Activated CD4-positive, CD25-positive, alpha-beta regulatory T cell treated with anti-CD3 and anti-CD28 coated beads, Interleukin-2, amount 50 U/mL, for 24 hours (primary cell): ENCODE results near the gene RSPH6A.

Source experiments
- ATAC-seq, 2 donors: fragments of 150-1000 bp; cut with Tn5 transposase; one replicate each; pipeline ENCODE4 v1.10.0; 2021; ENCODE audit warnings: mild to moderate bottlenecking in 1 of 2, moderate library complexity in 1 of 2

RSPH6A gene

DNA sequence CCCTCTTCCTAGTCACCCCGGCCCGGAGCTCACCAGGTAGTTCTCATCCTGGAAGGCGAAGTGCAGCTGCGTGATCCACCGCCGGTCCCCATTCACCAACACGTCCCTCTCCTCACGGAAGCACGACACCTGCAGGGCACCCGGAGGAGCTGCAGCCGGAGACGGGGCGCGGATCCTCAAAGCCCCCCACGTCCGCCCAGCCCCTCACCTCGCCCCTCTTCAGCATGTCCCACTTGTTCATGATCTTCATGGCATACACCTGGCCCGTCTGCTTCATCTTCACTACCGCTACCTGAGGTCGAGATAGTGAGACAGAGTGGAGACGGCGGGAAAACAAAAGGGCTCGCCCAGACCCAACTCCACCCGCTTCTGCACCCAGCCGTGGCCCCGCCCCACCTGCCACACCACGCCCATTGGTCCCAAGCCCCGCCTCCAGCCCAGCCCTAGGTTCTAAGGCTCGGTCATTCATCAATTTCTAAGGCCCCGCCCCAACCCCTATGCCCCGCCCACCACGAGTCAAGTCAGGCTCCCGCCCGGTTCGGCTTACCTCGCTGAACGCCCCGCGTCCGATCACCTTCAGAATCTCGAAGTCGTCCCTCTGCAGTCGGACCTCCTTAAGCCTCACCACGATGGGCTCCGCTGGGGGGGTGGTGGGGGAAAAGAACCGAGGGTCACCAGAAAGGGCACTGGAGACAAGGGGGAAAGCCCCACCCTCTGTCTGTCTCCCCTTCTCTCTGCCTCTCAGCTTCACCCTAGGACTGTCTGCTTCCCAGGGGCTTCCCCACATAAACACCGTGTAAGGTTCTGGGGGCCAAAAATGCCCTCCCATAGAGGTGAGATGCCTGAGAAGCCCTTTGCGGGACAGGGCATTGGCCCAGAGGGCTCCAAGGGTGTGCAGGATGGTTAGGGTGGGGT, 35.6 kb downstream of the RSPH6A start:
- ATAC-seq = peak; percentile 94 to 95

DNA sequence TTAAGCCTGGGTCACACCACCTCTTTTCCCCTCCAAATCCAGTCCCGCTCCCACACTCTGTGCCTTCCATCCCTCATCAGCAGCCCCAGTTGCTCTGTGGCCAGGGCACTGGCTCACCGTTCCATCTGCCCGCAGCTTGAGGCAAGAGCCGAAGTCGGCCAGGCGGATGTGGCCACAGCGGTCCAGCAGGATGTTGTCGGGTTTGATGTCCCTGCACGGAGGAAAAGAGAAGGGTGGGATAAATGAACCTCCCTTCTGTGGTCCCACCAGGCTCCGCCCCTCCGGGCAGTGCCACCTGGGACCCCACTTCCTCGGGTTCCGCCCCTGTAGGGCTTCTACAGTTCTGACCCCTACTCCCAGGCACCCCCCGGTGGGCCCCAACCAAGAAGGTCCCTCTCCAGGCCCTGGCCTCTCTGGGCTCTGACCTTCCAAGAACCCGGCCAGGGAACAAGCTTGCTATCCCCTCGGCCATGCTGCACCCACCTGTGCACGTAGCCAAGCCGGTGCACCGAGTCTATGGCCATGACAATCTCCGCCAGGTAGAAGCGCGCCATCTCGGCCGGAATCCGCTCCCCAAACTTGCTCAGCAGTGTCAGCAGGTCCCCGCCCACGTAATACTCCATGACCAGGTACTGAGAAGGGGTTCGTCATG, 37.0 kb downstream of the RSPH6A start:
- no peak for ATAC-seq

DNA sequence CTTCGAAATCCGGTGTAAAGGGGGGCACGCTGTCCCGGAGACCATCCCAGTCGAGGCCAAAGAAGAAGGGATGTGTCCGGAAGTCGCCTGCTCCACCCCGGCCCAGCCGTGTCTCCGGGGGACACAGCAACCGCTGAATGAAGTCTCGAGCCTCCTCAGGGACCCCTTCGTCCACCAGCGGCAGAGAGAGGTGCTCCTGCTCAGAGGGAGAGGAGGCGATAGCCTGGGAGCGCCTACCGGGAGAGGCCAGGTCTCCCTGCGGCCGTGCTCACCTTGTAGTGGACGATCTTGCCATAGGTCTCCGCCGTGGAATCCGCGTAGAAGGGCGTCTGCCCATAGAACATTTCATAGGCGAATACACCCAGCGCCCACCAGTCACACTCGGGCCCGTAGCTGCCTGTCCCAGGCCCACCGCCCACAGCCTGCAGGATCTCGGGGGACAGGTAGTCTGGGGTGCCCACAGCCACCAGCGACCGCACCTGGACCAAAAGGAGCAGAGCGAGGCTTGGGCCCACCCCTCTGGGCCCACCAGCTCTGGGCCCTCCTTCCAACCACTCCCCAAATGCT, 37.6 kb downstream of the RSPH6A start:
- ATAC-seq = no peak

DNA sequence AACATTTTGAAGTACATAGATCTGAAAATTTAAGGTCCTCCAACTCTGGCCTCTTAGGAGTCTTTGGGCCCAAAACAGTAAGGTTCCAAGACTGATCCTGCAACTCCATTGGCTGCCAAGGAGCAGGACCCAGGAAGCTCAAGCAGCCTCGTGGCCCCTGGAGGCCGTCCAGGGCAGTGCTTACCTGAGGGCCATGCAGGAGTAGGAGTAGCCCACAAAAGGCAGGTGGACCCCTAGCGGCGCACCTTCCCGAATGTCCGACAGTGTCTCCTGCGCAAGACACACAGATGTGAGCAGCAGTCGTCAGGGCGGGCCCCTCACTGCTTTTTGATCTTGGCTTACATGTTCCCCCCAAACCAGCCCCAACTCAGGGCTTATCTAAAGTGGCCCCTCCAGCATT, 40.3 kb downstream of the RSPH6A start:
- ATAC-seq = no peak

DNA sequence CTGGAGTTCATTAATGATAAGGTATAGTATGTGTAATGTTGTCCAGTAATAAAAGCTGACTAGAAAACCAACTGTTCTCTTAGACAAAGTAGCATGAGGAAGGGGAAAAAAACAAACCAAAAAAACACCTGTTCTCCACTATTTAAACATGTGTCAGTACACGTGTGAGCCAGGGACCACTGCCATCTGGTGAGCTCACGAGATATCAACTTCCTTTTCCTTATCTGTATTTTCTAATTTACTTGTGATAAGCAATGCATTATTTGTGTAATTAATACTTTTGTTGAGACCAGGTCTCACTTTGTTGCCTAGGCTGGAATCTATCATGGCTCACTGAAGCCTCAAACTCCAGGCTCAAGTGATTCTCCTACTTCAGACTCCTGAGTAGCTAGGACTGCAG, 41.7 kb downstream of the RSPH6A start:
- no peak for ATAC-seq

DNA sequence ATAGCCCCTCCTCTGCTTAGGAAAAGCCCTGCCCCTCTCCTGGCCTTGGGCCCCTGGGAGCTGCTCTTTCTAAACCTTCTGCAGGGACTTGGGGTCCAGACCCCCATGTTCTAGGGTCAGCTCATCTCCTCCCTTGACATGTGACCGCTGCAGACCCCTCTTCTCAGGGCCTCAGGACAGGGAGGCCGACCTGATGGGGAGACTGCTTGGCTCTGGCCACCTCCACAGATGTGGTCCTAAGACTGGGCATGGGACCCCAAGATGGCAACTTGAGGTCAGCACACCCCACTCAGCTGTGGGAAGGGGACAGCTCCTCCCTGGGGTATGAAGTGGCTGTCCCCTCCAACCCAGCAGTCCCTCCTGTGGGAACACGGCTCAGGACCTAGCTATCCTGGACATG, 42.2 kb downstream of the RSPH6A start:
- ATAC-seq = no peak

DNA sequence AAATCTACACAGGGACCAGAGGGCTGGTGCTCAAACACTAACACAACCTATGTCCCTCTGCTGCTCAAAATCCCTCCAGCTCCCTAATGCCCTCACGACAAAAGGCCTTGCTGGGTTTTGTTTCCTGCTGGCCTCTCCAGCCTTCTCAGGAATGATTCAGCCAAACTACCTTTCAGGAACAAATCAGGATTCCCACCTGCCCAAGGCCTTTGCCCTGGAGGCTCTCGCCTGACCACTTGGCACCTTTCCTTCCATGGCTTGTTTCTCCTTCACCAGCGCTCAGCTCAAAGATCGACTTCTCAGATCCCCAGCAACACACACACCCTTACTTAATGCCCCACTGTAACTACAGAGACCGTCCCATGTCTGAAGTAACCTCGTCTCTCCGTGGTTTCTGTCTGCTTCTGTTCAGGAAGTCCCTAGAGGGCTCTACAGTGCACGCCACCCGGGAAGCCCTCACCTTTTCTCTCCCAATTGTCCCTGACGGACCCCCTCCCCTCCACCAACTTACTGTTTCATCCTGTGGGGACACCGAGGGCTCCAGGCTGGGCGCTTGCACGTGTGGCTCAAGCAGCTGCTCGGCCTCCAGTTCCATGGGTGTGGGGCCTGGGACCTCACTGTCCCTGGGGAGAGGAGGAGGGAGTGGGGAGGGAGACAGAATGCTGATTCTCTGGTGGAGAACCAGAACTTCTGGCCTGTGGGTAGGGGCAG, 42.8 kb downstream of the RSPH6A start:
- no peak for ATAC-seq

DNA sequence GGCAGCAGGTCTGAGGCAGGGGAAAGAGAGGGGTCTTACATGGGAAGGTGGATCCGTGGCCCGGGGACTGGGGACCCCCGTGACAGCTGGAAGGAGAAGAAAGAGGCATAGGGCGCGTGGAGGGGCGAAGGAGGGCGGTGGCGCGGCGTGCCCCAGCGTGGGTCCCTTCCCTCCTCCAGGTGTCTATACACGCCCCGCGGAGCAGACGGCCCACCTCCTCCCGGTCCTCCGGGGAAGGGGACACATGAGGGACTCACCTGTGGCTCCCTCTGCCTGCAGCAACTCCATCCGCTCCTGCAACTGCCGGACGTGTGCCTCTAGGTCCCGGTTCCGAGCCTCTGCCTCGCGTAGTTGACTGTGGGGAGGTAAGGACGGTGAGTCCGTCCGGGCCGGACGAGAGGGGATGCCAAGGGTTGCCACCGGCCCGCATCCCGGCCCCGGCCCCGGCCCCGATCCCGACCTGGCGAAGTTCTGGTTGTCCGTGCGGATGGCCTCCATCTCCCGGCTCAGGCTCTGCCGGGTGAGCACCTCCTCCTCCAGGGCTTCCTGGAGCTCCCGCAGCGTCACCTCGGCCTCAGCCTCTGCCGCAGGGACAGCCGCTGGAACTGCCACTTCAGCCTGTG, 43.7 kb downstream of the RSPH6A start:
- ATAC-seq = no peak

DNA sequence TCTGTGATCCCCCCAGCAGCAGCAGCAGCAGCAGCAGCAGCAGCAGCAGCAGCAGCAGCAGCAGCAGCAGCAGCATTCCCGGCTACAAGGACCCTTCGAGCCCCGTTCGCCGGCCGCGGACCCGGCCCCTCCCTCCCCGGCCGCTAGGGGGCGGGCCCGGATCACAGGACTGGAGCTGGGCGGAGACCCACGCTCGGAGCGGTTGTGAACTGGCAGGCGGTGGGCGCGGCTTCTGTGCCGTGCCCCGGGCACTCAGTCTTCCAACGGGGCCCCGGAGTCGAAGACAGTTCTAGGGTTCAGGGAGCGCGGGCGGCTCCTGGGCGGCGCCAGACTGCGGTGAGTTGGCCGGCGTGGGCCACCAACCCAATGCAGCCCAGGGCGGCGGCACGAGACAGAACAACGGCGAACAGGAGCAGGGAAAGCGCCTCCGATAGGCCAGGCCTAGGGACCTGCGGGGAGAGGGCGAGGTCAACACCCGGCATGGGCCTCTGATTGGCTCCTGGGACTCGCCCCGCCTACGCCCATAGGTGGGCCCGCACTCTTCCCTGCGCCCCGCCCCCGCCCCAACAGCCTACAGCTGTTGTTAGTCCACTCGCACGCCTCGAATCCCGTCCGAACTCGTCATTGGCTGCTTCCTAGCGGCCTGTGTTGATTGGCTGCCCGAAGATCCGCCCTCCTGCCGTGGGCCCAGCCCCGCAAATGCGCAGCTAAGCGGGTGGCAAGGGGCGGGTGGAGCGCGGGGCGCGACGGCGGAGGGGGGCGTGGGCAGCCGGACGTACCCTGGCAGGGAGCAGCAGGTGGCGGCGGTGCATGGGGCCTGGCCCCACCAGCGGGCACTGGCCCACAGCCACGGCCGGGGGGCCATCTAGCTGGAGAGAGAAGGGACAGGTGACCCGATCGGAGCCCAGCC, 44.7 kb downstream of the RSPH6A start:
- ATAC-seq = peak; percentile 71 to 76

DNA sequence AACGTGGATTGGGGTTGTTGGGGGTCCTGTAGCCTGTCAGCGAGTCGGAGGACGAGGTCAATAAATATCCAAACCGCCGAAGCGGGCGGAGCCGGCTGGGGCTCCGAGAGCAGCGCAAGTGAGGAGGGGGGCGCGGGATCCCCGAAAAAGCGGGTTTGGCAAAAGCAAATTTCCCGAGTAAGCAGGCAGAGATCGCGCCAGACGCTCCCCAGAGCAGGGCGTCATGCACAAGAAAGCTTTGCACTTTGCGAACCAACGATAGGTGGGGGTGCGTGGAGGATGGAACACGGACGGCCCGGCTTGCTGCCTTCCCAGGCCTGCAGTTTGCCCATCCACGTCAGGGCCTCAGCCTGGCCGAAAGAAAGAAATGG, 45.3 kb downstream of the RSPH6A start:
- ATAC-seq = peak; percentile 18 to 23

DNA sequence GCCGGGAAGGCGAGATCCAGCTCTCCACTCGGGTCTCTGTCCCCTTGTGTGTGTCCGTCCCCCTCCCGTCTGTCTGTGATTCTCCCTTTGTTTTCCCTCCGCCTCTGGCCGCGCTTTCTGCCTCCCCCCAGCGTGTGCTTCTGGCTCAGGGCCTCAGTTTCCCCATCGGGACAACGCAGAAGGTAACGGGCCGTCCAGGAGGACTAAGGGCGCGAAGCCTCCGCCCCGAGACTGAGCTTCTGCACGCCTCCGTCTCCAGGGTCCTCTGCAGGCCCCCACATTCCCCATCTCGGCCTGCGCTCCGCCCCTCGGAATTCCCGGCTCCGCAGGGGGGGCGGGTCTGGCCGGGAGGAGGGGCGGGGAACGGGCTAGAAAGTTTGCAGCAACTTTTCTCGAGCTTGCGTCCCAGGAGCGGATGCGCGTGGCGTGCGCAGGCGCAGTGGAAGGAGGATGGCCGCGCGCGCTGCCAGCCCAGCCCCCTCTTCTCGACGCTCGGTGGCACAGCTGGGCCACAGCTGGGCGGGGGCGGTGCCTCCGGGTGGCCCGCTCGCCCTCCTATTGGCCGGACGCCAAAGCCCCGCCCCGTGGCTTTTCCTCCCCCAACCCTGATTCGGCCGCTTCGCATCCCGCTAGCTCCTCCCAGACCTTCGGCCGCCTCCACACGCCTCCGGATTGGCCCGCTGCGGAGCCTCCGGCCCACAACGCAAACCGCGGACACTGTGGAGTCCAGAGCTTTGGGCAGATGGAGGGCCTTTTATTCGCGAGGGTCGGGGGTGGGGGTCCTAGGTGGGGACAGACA, 45.9 kb downstream of the RSPH6A start, which contains the start of gene SIX5:
Gene SIX5, minus strand, starts transcription at position 269 of the 799 bp plus-strand sequence. CDS start 408 bp downstream, outside the sequence.
- peak; percentile 63 to 64 for ATAC-seq

DNA sequence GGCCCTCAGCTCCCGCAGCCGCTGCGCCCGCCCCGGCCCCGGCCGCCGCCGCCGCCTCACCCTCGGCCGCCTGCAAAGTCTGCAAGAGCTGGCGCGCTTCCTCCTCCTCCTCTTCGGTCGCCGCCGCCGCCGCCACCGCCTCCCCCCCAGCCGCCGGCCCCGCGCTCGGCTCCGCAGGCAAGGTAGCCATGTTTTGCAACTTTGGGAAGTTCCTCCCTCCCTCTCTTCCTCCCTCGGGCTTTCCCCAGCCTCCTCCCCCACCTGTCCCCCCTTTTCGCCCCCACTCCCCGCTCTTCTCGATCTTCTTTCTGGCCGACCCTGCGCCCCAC, 46.5 kb downstream of the RSPH6A start:
- no peak for ATAC-seq

DNA sequence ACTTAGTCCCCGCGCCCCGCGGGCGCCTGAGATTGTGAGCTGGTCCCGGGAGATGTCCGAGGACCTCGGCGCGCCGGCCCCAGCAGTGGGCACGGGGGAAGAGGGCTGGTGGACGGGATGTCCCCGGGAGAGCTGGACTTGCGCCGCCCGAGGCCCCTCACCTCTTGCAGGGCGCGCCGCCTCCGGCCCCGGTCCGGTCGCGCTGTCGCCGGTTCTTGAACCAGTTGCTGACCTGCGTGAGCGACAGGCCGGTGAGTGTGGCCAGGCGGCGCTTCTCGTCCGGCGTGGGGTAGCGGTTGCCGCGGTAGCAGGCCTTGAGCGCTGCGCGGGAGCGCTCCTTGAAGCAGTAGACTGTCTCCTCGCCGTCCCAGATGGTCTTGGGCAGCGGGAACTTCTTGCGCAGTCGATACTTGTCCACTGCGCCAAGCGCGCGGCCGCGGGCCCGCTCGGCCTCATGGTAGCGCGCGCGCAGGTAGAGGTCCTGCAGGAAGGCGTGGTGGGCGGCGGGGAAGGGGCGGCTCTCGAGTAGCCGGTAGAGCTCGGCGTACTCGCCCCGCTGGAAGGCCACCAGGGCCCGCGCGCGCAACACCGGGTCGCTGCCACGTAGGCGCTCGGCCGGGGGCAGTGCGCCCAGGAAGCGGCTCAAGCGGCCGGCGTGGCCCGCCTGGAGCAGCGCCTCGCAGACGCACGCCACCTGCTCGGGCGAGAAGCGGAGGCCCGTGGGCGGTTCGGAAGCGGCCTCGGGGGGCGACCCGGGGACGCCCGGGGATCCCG, 47.0 kb downstream of the RSPH6A start:
- no peak for ATAC-seq

DNA sequence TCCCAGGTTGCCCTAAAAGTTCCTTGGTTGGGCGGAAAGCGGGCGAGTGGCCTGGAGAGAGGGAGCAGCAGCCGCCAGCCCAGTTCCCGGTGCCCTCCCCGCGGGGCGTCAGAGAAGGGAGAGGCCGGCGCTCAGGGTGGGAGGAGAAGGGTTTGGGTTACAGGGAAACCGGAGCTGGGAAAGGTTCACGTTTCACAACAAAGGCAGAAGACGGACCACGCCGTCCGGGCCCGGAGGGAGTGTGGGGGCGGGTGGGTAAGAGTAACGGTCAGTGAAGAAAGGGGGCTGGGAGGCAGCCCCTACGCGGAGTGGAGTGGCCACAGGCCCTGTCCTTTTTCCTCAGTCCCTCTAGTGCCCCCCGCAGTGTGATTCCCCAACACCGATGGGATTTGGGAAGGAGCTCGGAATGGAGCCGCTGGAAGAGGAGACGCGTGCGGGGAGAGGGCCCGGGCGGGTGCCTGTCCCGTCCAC, 47.7 kb downstream of the RSPH6A start:
- ATAC-seq = no peak

DNA sequence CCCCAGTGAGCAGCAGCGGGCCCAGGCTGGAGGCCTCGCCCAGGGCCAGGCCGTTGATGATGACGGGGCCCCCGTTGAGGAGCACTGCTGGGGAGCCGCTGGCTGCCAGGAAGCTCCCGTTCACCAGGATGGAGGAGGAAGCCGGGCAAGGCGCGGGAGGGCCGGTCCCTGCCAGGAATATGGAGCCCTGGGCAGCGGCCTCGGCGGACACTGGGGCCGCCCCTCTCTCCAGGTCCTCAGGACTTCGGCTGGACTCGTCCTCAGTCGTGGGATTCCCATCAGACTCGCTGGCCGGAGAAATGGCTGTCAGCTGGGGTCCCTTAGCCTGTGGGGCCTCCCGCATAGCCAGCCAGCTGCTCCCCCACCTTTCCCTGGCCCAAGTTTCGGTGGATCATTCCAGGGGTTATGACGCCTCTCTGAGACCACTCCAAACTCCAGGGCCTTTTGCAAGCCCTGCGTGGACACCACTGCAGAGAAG, 48.2 kb downstream of the RSPH6A start:
- no peak for ATAC-seq

DNA sequence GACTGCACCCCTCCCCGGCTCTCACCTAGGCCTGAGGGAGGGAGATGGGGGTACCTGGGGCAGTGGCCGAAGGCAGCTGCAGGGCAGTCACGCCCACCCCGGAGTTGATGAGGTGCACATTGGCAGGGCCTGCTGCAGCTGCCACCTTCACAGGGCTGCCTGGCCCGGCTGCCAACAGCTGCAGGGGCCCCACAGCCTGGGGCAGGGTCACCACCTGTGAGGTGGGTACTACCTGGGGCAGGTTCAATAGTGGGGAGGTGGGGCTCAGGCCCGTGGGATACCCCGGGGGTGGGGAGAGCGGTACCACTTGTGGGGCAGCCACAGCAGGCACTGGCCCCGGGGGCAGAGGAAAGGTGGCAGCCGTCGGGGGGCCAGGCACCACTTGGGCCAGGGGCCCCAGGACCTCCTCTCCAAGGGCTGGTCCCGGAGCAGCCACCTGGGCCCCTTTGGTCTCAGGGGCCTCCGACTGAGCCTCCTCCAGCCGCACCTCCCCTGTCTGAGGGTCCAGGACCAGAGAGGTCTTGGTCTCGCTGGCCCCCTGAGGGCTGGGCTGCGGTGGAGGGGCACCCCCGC, 48.7 kb downstream of the RSPH6A start:
- ATAC-seq = no peak

DNA sequence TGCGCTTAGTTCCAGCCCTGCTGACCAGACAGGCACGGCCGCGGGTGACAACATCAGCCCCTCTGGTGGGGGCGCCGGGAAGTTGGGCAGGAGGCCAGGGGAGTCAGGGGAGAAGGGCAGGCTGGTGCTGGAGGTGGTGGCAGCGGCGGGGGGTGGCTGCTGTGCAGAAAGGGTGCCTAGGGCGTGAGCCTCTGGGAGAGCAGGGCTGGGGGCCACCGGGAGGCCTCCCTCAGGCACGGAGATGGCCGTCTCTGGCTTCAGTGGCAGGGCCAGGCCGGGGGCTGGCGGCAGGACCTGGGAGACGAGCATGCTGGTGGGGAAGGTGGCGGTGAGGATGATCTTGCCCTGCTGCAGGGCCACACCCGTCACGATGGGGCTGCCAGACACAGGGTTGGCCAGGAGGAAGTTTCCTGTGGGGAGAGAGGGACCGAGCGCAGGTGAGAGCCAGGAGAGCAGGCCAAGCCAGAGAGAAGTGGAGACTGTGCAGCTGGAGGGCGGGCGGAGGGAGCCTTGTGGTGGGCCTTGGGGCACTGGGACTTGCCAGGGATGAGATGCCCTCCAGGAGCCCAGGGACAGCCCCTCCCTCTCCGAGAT, 49.3 kb downstream of the RSPH6A start:
- no peak for ATAC-seq

DNA sequence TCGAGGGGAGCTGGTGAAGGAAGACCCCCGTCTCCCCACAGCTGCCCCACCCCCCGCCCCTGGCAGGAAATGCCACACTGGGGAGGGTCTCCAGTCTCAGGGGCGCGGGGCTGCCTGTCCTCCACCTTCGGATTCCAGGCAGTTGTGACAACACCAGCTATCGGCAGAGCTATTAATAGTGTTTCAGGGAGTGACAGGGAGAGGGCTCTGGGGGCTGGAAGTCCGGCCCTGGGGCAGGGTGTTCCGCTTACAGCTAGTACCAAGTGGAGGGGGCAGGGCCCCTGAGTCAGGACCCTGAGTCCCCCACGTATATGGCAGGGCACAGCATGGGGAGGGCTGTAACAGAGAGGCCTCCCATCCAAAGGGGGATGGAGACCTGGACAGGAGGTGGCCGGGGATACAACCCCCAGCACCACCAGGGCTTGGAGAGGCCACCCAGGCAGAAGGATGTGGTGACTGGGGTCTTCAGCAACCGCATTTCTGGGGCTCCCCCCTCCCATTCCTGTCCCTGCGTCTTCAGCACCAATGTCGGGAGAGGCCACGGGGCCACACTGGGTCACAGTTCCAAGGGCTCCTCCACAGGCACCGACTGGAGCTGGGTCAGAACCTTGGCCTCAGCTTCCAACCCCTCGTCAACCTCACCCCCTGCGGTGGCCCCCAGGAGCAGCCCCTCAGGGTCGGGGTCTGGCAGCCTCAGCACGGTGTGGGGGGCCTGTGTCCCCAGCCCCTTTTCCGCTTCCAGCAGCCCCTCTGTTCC, 50.0 kb downstream of the RSPH6A start:
- no peak for ATAC-seq
